DND-41 (cell line): ENCODE measurements around the gene MICAL3.

ENCODE experiments used
- ATAC-seq: fragments of 200-7000 bp; cut with Tn5 transposase; 3 replicates; pipeline ENCODE4 v1.9.1; 2021; ENCODE audit warnings: low read depth; ENCODE audit not compliant: insufficient read depth
- DNase-seq: peaks from one replicate; pipeline ENCODE4 v3.0.0-alpha.2; 2020
- H2AFZ ChIP-seq: 2 replicates; pipeline ENCODE4 v1.6.0; 2012; ENCODE audit warnings: low read depth, low read length
- H3K27ac ChIP-seq: 2 replicates; pipeline ENCODE4 v1.5.1; 2012; ENCODE audit warnings: low read length, inconsistent platforms
- H3K27me3 ChIP-seq: fragments of 200-600 bp; sonication (generic); 2 replicates; pipeline ENCODE4 v1.6.0; 2012; ENCODE audit warnings: low read length, mild to moderate bottlenecking, inconsistent platforms; ENCODE audit not compliant: insufficient read depth, poor library complexity
- H3K36me3 ChIP-seq: 2 replicates; pipeline ENCODE4 v1.5.1; 2012; ENCODE audit warnings: low read length, inconsistent platforms; ENCODE audit not compliant: insufficient read depth
- H3K4me1 ChIP-seq: 2 replicates; pipeline ENCODE4 v1.5.1; 2012; ENCODE audit warnings: mild to moderate bottlenecking, low read length; ENCODE audit not compliant: insufficient read depth
- H3K4me2 ChIP-seq: 2 replicates; pipeline ENCODE4 v1.6.0; 2012; ENCODE audit warnings: mild to moderate bottlenecking, moderate library complexity, low read length, inconsistent platforms; ENCODE audit not compliant: insufficient read depth
- H3K4me3 ChIP-seq, 2 experiments: fragments of 200-600 bp in 1 of 2; shearing (Covaris generic) in 1 of 2; 2 replicates each; pipeline ENCODE4 v1.5.1; 2012 to 2016; ENCODE audit warnings: inconsistent platforms in 2 of 2, low read length in 2 of 2, mild to moderate bottlenecking in 2 of 2, low read depth in 1 of 2, moderate library complexity in 1 of 2
- H3K79me2 ChIP-seq: 2 replicates; pipeline ENCODE4 v1.6.0; 2012; ENCODE audit warnings: low read length, inconsistent platforms; ENCODE audit not compliant: insufficient read depth
- H3K9ac ChIP-seq: 2 replicates; pipeline ENCODE4 v1.6.0; 2012; ENCODE audit warnings: low read depth, mild to moderate bottlenecking, inconsistent platforms, low read length, moderate library complexity
- H3K9me3 ChIP-seq: 2 replicates; pipeline ENCODE4 v1.5.1; 2012; ENCODE audit warnings: low read length, moderate library complexity, mild to moderate bottlenecking, inconsistent platforms; ENCODE audit not compliant: insufficient read depth, severe bottlenecking
- H4K20me1 ChIP-seq: 2 replicates; pipeline ENCODE4 v1.6.0; 2012; ENCODE audit warnings: low read length; ENCODE audit not compliant: insufficient read depth
- CTCF ChIP-seq: IDR thresholded peaks from 2 replicates; pipeline ENCODE4 v1.5.1; 2012; ENCODE audit warnings: borderline replicate concordance, low read length, moderate library complexity, mild to moderate bottlenecking; ENCODE audit not compliant: poor library complexity, severe bottlenecking; ENCODE audit errors: extremely low read depth
- EZH2 ChIP-seq: IDR thresholded peaks from 3 replicates; pipeline ENCODE4 v1.6.1; 2012; ENCODE audit warnings: borderline replicate concordance, low read depth, mild to moderate bottlenecking, moderate library complexity, low read length, inconsistent platforms; ENCODE audit not compliant: severe bottlenecking

The MICAL3 gene

DNA sequence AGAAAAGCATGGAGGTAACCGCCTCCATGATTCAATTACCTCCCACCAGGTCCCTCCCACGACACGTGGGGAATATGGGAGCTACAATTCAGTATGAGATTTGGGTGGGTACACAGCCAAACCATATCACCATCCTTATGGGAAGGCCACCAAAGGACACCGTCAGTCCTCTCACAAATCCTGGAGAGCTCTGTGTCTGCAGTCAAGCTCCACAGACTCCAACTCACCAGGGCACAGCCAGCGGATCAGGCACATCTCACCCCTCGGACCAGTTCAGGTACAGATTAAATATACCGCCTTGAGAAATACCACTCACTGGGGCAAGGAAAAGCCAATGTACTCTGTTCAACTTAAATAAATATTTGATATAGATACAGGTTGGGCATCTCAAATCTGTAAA, 100.3 kb downstream of the MICAL3 start:
- ATAC-seq (no peak), DNase-seq (no peak)
- Histone ChIP-seq H3K4me3 (no peak overlapping the region), H3K27me3 (no peaks in the 10 kb centered on the region), H3K27ac (no peak overlapping the region), H3K9me3 (no peaks in the 10 kb centered on the region), H4K20me1 (peaks cover 72% of the 10 kb centered on the region), H2AFZ (no peak overlapping the region), H3K4me1 (no peaks in the 10 kb centered on the region), H3K9ac (no peak overlapping the region), H3K79me2 (peaks cover 59% of the 10 kb centered on the region), H3K4me2 (no peak overlapping the region), H3K36me3 (no peaks in the 10 kb centered on the region)
- TF ChIP-seq CTCF, result no peak

DNA sequence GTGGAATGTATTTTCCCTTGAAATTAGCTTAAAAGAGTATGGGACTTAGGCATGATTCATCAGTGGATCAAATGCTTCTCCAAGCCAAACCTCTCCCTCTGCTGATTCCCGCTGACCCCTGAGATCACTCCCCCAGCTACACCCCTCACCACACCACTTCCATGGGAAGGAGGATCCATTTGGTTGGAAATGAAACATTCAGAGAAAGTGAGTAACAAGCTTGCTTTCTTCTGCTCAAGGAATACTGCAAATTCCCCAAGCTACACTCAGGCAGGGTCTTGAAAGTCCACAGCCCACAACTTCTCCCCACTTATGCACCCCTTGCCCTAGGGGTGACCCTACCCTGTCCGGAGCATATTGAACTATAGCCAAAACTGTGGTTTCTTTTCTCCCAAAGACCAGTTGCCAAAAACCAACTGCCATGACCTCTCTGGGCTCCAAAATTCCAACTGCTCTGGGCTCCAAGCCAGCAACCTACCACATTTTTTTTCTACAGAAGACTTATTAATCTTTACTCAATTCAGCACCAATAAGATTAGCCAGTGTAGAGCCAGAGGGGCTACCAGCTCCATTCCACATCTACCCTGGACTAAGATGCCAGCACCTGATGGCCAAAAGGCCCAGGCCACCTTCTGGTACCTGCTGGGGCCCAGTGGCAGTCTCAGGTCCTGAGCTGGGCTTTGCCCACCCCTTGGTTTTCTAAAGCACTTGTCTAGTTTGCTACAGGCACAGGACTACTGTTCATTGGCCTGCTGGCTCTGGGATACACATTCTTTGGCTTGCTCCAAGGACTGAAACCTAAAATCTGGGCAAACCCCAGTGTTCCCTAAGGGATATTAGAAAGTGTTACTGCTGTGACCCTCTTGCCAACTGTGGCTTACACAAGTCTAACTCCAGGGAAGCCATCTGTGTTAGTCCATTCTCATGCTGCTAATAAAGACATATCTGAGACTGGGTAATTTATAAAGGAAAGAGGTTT, 101.1 kb downstream of the MICAL3 start:
- no peaks in the 10 kb centered on the region for H3K9me3 ChIP-seq
- no peak for TF ChIP-seq EZH2
- no peak for TF ChIP-seq CTCF
- H3K4me2 ChIP-seq, result no peak overlapping the region
- no peaks in the 10 kb centered on the region for H3K27me3 ChIP-seq
- H3K27ac ChIP-seq, result no peak overlapping the region
- ATAC-seq (no peak), DNase-seq (no peak)
- peaks cover 78% of the 10 kb centered on the region for H4K20me1 ChIP-seq
- peaks cover 61% of the 10 kb centered on the region for H3K79me2 ChIP-seq
- no peak overlapping the region for H3K4me3 ChIP-seq
- H3K36me3 ChIP-seq, result no peaks in the 10 kb centered on the region
- no peak overlapping the region for H3K9ac ChIP-seq
- no peaks in the 10 kb centered on the region for H3K4me1 ChIP-seq
- no peak overlapping the region for H2AFZ ChIP-seq

DNA sequence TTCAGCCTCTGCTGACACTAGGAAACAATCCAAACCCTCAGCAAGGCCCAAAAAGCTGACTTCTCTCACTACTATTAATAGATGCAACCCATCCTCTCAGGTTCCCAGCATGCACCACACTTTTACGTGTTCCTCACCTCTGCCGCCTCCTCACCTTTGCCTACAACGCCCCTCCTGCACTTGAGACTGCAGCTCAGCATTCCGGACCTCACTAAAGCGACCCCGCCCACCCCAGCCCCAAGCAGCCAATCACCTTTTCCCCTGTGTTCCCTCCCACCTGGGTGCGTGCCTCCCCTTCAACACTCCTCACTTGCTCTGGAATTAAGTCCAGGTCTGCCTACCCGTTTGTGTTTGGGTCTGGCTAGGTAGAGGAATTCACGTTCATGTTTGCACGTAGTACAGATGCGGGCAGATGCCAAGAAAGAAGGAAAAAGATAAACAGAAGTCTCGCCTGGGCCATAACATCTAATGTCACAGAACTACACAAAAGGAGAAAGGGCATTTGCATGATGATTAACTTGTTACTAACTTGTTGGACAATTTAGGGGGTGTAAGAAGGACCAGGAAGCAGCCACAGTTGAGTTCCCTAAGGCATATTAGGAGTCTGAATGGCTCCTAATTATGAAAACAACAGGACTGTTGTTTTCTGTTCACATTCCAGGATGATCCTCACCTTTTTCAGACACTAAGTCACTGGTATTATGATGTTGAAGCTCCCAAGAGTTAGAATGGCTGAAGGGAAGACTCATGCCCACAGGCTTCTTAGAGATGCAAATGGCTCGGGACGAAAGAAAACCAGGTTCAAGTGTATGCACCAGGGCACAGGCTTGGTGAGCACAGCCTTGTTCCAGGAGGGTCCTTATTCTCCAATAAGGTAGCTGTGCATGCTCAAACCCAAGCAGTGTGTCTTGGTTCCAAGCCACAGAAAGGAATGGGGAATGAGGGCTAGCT, 102.2 kb downstream of the MICAL3 start:
- Histone ChIP-seq H3K4me1 (no peaks in the 10 kb centered on the region), H3K9me3 (no peaks in the 10 kb centered on the region), H3K4me2 (no peak overlapping the region), H3K79me2 (peaks cover 64% of the 10 kb centered on the region), H3K36me3 (no peaks in the 10 kb centered on the region), H2AFZ (no peak overlapping the region), H3K9ac (no peak overlapping the region), H3K27ac (no peak overlapping the region), H3K27me3 (no peaks in the 10 kb centered on the region), H3K4me3 (no peak overlapping the region), H4K20me1 (peaks cover 77% of the 10 kb centered on the region)
- no peak for DNase-seq
- no peak for ATAC-seq
- TF ChIP-seq EZH2 (no peak), CTCF (no peak)
